ENCODE data around the gene IFITM10.

DNA sequence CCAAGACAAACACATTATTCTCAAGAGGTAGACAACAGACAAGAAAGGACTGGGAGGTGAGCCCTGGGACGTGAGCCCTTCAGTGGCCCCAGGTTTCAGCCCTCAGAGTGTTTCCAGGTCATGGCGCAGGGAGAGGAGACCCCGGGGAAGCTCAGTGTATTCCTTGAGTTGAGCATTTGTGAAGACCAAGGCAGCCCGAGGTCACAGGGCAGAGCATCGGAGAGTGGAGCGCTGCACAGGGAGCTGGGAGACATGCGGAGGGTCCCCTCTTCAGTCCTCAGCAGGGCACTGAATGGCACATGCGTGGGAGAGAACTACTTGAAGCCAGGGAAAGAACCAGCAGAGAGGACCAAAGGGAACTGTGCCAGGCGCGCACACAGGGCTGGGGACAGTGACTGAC, 41.7 kb downstream of the IFITM10 start:
- no peak for TF ChIP-seq ZFX (IDR thresholded peaks at IDR 0.05)
- TF ChIP-seq, protein P1, sequence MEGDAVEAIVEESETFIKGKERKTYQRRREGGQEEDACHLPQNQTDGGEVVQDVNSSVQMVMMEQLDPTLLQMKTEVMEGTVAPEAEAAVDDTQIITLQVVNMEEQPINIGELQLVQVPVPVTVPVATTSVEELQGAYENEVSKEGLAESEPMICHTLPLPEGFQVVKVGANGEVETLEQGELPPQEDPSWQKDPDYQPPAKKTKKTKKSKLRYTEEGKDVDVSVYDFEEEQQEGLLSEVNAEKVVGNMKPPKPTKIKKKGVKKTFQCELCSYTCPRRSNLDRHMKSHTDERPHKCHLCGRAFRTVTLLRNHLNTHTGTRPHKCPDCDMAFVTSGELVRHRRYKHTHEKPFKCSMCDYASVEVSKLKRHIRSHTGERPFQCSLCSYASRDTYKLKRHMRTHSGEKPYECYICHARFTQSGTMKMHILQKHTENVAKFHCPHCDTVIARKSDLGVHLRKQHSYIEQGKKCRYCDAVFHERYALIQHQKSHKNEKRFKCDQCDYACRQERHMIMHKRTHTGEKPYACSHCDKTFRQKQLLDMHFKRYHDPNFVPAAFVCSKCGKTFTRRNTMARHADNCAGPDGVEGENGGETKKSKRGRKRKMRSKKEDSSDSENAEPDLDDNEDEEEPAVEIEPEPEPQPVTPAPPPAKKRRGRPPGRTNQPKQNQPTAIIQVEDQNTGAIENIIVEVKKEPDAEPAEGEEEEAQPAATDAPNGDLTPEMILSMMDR (conservative IDR thresholded peaks at IDR 0.05) = no peak
